ENCODE results near the gene MGMT.

DNA sequence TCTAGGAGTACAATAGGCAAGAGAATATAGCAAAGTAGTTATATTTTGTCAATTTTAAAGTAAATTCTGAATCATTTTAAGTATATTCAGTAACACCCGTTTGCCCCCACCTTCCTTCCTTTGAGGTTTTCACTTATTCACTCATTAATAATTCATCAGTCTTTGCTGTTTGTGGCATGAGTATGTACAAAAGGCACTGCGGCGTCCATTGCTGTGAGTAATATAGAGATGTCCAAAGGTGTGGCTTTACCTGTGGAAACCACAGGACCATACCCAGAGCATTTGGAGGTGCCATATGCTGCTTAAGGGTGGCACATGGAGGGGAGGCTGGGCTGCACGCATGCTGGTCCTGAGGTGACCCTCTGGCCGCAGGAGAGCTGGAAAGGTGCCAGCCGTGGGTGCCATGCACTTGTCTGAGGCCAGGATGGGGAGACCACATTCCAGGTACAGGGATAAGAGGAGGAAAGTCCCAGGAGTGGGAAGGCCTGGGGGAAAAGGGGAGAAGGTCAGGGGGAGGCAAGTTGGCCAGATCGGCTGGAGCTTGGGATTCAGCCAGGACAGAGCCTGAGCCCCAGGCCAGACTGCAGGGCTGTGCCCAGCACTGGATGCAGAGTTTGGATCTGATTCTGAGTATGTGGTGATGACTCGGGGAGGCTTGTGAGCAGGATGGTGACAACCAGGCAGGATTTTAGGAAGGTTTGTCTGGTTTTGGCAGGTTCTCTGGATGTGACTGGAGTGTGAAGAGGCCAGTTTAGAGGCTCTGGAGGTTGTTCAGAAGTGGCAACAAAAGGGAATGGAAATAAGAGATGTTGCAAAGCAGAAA, 223.4 kb downstream of the MGMT start:
- TF ChIP-seq, protein P1, sequence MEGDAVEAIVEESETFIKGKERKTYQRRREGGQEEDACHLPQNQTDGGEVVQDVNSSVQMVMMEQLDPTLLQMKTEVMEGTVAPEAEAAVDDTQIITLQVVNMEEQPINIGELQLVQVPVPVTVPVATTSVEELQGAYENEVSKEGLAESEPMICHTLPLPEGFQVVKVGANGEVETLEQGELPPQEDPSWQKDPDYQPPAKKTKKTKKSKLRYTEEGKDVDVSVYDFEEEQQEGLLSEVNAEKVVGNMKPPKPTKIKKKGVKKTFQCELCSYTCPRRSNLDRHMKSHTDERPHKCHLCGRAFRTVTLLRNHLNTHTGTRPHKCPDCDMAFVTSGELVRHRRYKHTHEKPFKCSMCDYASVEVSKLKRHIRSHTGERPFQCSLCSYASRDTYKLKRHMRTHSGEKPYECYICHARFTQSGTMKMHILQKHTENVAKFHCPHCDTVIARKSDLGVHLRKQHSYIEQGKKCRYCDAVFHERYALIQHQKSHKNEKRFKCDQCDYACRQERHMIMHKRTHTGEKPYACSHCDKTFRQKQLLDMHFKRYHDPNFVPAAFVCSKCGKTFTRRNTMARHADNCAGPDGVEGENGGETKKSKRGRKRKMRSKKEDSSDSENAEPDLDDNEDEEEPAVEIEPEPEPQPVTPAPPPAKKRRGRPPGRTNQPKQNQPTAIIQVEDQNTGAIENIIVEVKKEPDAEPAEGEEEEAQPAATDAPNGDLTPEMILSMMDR (IDR thresholded peaks at IDR 0.05; ENCODE audit: low read length) = no peak
- TF ChIP-seq EZH2 (optimal IDR thresholded peaks at IDR 0.05; ENCODE audit: low read depth, low read length) = no peak
